Breast epithelium (tissue), 3 donors: Measurements from ENCODE around the gene MARCHF4.

Source experiments
- POLR2AphosphoS5 ChIP-seq, 3 donors: sonication (generic); formaldehyde crosslinking; IDR thresholded peaks; one replicate each; pipeline ENCODE4 v1.6.1; 2017; ENCODE audit warnings: antibody characterized with exemption in 3 of 3
- TF ChIP-seq, protein P1 (sequence below), 3 donors: fragments of 450-650 bp; IDR thresholded peaks; one replicate each; pipeline ENCODE4 v1.5.1; 2016 to 2017; ENCODE audit warnings: antibody characterized with exemption in 3 of 3, mild to moderate bottlenecking in 3 of 3, moderate library complexity in 3 of 3

GRCh38 chr2:216373896-216374295 is 1.6 kb upstream of the MARCHF4 start:
- TF ChIP-seq, protein P1, sequence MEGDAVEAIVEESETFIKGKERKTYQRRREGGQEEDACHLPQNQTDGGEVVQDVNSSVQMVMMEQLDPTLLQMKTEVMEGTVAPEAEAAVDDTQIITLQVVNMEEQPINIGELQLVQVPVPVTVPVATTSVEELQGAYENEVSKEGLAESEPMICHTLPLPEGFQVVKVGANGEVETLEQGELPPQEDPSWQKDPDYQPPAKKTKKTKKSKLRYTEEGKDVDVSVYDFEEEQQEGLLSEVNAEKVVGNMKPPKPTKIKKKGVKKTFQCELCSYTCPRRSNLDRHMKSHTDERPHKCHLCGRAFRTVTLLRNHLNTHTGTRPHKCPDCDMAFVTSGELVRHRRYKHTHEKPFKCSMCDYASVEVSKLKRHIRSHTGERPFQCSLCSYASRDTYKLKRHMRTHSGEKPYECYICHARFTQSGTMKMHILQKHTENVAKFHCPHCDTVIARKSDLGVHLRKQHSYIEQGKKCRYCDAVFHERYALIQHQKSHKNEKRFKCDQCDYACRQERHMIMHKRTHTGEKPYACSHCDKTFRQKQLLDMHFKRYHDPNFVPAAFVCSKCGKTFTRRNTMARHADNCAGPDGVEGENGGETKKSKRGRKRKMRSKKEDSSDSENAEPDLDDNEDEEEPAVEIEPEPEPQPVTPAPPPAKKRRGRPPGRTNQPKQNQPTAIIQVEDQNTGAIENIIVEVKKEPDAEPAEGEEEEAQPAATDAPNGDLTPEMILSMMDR (IDR thresholded peaks at IDR 0.05): no peak
- no peak for TF ChIP-seq POLR2AphosphoS5 (IDR thresholded peaks at IDR 0.05)
